Prostate gland (tissue), 2 donors: ENCODE measurements around the gene DHX38. TPM values are rescaled to one million over a fixed set of nuclear protein-coding genes. Genes with fewer than 3 reads are reported as not detected.
A peak's percentile ranks its signal among the peaks of the same experiment; 100 is the strongest.

Source experiments
- DNase-seq: peaks from one replicate; pipeline ENCODE4 v3.0.0-alpha.2; 2019; ENCODE audit warnings: low spot score
- H3K27ac ChIP-seq, 2 donors: fragments of 200-600 bp; sonication (generic); 2 replicates each; pipeline ENCODE4 v1.5.1; 2017 to 2019
- H3K27me3 ChIP-seq: fragments of 200-600 bp; sonication (generic); replicated peaks from 2 replicates; pipeline ENCODE4 v1.5.1; 2019; ENCODE audit not compliant: insufficient read depth
- H3K36me3 ChIP-seq, 2 donors: fragments of 200-600 bp; sonication (generic); 1 replicate in 1 of 2; 2 replicates in 1 of 2; pipeline versions ENCODE4 v1.5.1 to v1.8.1; 2017 to 2019
- H3K4me1 ChIP-seq: fragments of 200-600 bp; sonication (generic); replicated peaks from 2 replicates; pipeline ENCODE4 v1.5.1; 2019
- H3K4me3 ChIP-seq, 2 donors: fragments of 200-600 bp; sonication (generic); 2 replicates each; pipeline ENCODE4 v1.5.1; 2017 to 2019
- H3K9me3 ChIP-seq: fragments of 200-600 bp; sonication (generic); 2 replicates; pipeline ENCODE4 v1.5.1; 2017
- CTCF ChIP-seq, 4 experiments: fragments of 200-600 bp in 2 of 4; fragments of 450-650 bp in 2 of 4; sonication (generic) in 2 of 4; IDR thresholded peaks; 1 replicate in 3 of 4; 2 replicates in 1 of 4; pipeline ENCODE4 v1.5.1; 2016 to 2019; ENCODE audit warnings: antibody characterized with exemption in 4 of 4, mild to moderate bottlenecking in 2 of 4, moderate library complexity in 2 of 4
- POLR2A ChIP-seq: fragments of 450-650 bp; IDR thresholded peaks from one replicate; pipeline ENCODE4 v1.6.1; 2016; ENCODE audit warnings: antibody characterized with exemption, mild to moderate bottlenecking
- POLR2AphosphoS5 ChIP-seq: sonication (generic); formaldehyde crosslinking; IDR thresholded peaks from one replicate; pipeline ENCODE4 v1.6.1; 2017; ENCODE audit warnings: antibody characterized with exemption
- WGBS: methylation state at CpG from one replicate; pipeline ENCODE4 v1.1.5; 2018; 5-methylcytosine and 5-hydroxymethylcytosine counted together
- intact Hi-C: fragments of 100-400 bp; cut with DNase I; formaldehyde crosslinking; loops from one replicate; pipeline ENCODE4 v1.14.2; 2022
- total RNA-seq, 2 donors: library from RNA; depleted of rRNA; stranded (reverse); fragments of >200 nt; gene quantifications; one replicate each; pipeline ENCODE4 v1.1.0, GENCODE V29; 2016

Gene DHX38
- total RNA-seq, 2 donors from 2014 or later, result 61.9 to 63.9 TPM

- intact Hi-C loops, result loop anchor here (10.0 kb wide), 1 partner anchor 340 kb away; no protein-coding TSS in a partner anchor
- WGBS, result 44% methylated on average over 13 of the region's 13 CpGs
Measured at GRCh38 chr16:72124761-72125634, 31.4 kb downstream of the DHX38 start.

GRCh38 chr16:72125635-72126428 is 32.2 kb downstream of the DHX38 start:
- TF ChIP-seq POLR2A (no peak), CTCF (IDR thresholded peaks at IDR 0.05) (no peak), POLR2AphosphoS5 (no peak)
- WGBS, result 84% methylated on average over 9 of the region's 9 CpGs
- no peaks in the 10 kb centered on the region for H3K4me1 ChIP-seq
- no peak overlapping the region for H3K4me3 ChIP-seq
- DNase-seq, result no peak
- no peak overlapping the region for H3K27ac ChIP-seq
- no peaks in the 10 kb centered on the region for H3K36me3 ChIP-seq
- H3K9me3 ChIP-seq, result no peaks in the 10 kb centered on the region
- H3K27me3 ChIP-seq, result no peaks in the 10 kb centered on the region
- intact Hi-C loops, result loop anchor here (10.0 kb wide), 1 partner anchor 339 kb away; no protein-coding TSS in a partner anchor

More at GRCh38 chr16:72124761-72125634, 31.4 kb downstream of the DHX38 start:
- H3K9me3 ChIP-seq, result no peaks in the 10 kb centered on the region
- no peak overlapping the region for H3K27ac ChIP-seq
- H3K27me3 ChIP-seq, result no peaks in the 10 kb centered on the region
- H3K36me3 ChIP-seq, result no peaks in the 10 kb centered on the region
- no peak overlapping the region for H3K4me3 ChIP-seq
- peak; percentile 54 for DNase-seq
- TF ChIP-seq CTCF (IDR thresholded peaks at IDR 0.05) (peak in 3 of 4 experiments; percentile 61 to 70 (median 66)), POLR2AphosphoS5 (peak; percentile 17), POLR2A (no peak)
- H3K4me1 ChIP-seq, result no peaks in the 10 kb centered on the region

- no peaks in the 10 kb centered on the region for H3K4me1 ChIP-seq
- no peak for DNase-seq
- no peak overlapping the region for H3K4me3 ChIP-seq
- H3K9me3 ChIP-seq, result no peaks in the 10 kb centered on the region
- no peak for TF ChIP-seq POLR2AphosphoS5
- no peak for TF ChIP-seq POLR2A
- intact Hi-C loops, result loop anchor here (10.0 kb wide), 1 partner anchor 338 kb away; no protein-coding TSS in a partner anchor
- no peak overlapping the region for H3K27ac ChIP-seq
- WGBS, result 41% methylated on average over 2 of the region's 2 CpGs
- no peaks in the 10 kb centered on the region for H3K36me3 ChIP-seq
- H3K27me3 ChIP-seq, result no peaks in the 10 kb centered on the region
Measured at GRCh38 chr16:72126429-72126765, 32.8 kb downstream of the DHX38 start.

- TF ChIP-seq POLR2AphosphoS5, result no peak
- TF ChIP-seq CTCF (IDR thresholded peaks at IDR 0.05), result no peak
- TF ChIP-seq POLR2A, result no peak
- Histone ChIP-seq H3K4me1 (no peaks in the 10 kb centered on the region), H3K9me3 (no peaks in the 10 kb centered on the region), H3K27me3 (no peaks in the 10 kb centered on the region), H3K27ac (no peak overlapping the region), H3K36me3 (no peaks in the 10 kb centered on the region), H3K4me3 (no peak overlapping the region)
- intact Hi-C loops, result loop anchor here (10.0 kb wide), 1 partner anchor 336 kb away; no protein-coding TSS in a partner anchor
- 77% methylated on average over 9 of the region's 9 CpGs for WGBS
- no peak for DNase-seq
Measured at GRCh38 chr16:72128701-72129100, 35.1 kb downstream of the DHX38 start.
